Stimulated activated naive B cell treated with anti-CD40 and anti-IgM and Interleukin-4, amounts not matched to agents 10 μg/mL and 1 μg/mL and 100 μg/mL, for 72 hours (primary cell): ENCODE data around the gene KDM8.

Experiments
- ATAC-seq, 2 donors: fragments of 150-1000 bp; cut with Tn5 transposase; replicated peaks; 2 replicates each; pipeline ENCODE4 v1.10.0; 2021; ENCODE audit warnings: moderate library complexity in 1 of 2
- DNase-seq: peaks from one replicate; pipeline ENCODE4 v3.0.0; 2021
- H3K27ac Mint-ChIP-seq: one replicate; pipeline ENCODE4 v1.8.0; 2022; ENCODE audit warnings: mild to moderate bottlenecking, mixed read lengths
- H3K27me3 Mint-ChIP-seq, 2 donors: one replicate each; pipeline ENCODE4 v1.8.0; 2022; ENCODE audit warnings: mixed read lengths in 2 of 2
- H3K36me3 Mint-ChIP-seq, 2 donors: one replicate each; pipeline ENCODE4 v1.8.0; 2022; ENCODE audit warnings: mixed read lengths in 2 of 2, mild to moderate bottlenecking in 1 of 2
- H3K4me1 Mint-ChIP-seq, 2 donors: one replicate each; pipeline ENCODE4 v1.8.0; 2022; ENCODE audit warnings: mixed read lengths in 2 of 2, mild to moderate bottlenecking in 1 of 2
- H3K4me3 Mint-ChIP-seq, 2 donors: one replicate each; pipeline ENCODE4 v1.8.0; 2022; ENCODE audit warnings: mild to moderate bottlenecking in 2 of 2, mixed read lengths in 2 of 2, moderate library complexity in 1 of 2
- H3K9me3 Mint-ChIP-seq, 2 donors: one replicate each; pipeline ENCODE4 v1.8.0; 2022; ENCODE audit warnings: mixed read lengths in 2 of 2, mild to moderate bottlenecking in 1 of 2

Gene KDM8

GRCh38 chr16:27179500-27180072 is 23.7 kb upstream of the KDM8 start:
- Mint-ChIP-seq H3K9me3 (no peaks in the 10 kb centered on the region), H3K27me3 (no peaks in the 10 kb centered on the region), H3K4me1 (peaks cover 21 to 38% of the 10 kb centered on the region in 2 donors), H3K4me3 (peak overlapping the region; percentile 21 to 49), H3K27ac (peak overlapping the region; percentile 1), H3K36me3 (no peaks in the 10 kb centered on the region)
- peak; percentile 96 to 98 for ATAC-seq
- DNase-seq = peak; percentile 75

- DNase-seq = no peak
- Mint-ChIP-seq H3K9me3 (no peaks in the 10 kb centered on the region), H3K27ac (no peak overlapping the region), H3K4me3 (no peak overlapping the region), H3K36me3 (no peaks in the 10 kb centered on the region), H3K27me3 (no peaks in the 10 kb centered on the region), H3K4me1 (peaks cover 16 to 29% of the 10 kb centered on the region in 2 donors)
- no peak for ATAC-seq
Observed at GRCh38 chr16:27181019-27181790, 22.1 kb upstream of the KDM8 start.

GRCh38 chr16:27182906-27183405 is 20.4 kb upstream of the KDM8 start:
- Mint-ChIP-seq H3K27ac (no peak overlapping the region), H3K27me3 (no peaks in the 10 kb centered on the region), H3K4me1 (peaks cover 16 to 20% of the 10 kb centered on the region in 2 donors), H3K4me3 (no peak overlapping the region), H3K36me3 (no peaks in the 10 kb centered on the region), H3K9me3 (no peaks in the 10 kb centered on the region)
- ATAC-seq (no peak), DNase-seq (no peak)

GRCh38 chr16:27185776-27186130 is 17.6 kb upstream of the KDM8 start:
- H3K4me1 Mint-ChIP-seq = peaks cover 5 to 6% of the 10 kb centered on the region in 2 donors

GRCh38 chr16:27188633-27189032 is 14.7 kb upstream of the KDM8 start:
- DNase-seq (no peak), ATAC-seq (no peak)
- Mint-ChIP-seq H3K9me3 (no peaks in the 10 kb centered on the region), H3K36me3 (no peaks in the 10 kb centered on the region), H3K4me1 (peaks cover 3 to 6% of the 10 kb centered on the region in 2 donors), H3K27ac (no peak overlapping the region), H3K4me3 (no peak overlapping the region), H3K27me3 (peaks cover 0 to 5% of the 10 kb centered on the region in 2 donors)

More at GRCh38 chr16:27185776-27186130, 17.6 kb upstream of the KDM8 start:
- no peaks in the 10 kb centered on the region for H3K9me3 Mint-ChIP-seq
- H3K36me3 Mint-ChIP-seq = no peaks in the 10 kb centered on the region
- DNase-seq (no peak), ATAC-seq (no peak)
- peaks cover 0 to 5% of the 10 kb centered on the region in 2 donors for H3K27me3 Mint-ChIP-seq
- H3K27ac Mint-ChIP-seq = no peak overlapping the region
- no peak overlapping the region for H3K4me3 Mint-ChIP-seq

- no peak for DNase-seq
- H3K4me3 Mint-ChIP-seq = no peak overlapping the region
- H3K36me3 Mint-ChIP-seq = peaks cover under 1 to 2% of the 10 kb centered on the region in 2 donors
- H3K27me3 Mint-ChIP-seq = peaks cover 0 to 5% of the 10 kb centered on the region in 2 donors
- peak in 1 of 2 donors; percentile 16 for ATAC-seq
- peaks cover 3 to 6% of the 10 kb centered on the region in 2 donors for H3K4me1 Mint-ChIP-seq
- peaks cover under 1% of the 10 kb centered on the region in 2 donors for H3K9me3 Mint-ChIP-seq
- H3K27ac Mint-ChIP-seq = no peak overlapping the region
Observed at GRCh38 chr16:27189335-27189972, 13.9 kb upstream of the KDM8 start.

- peaks cover 0 to 5% of the 10 kb centered on the region in 2 donors for H3K27me3 Mint-ChIP-seq
- no peak for DNase-seq
- ATAC-seq = no peak
- H3K4me1 Mint-ChIP-seq = peaks cover 3 to 6% of the 10 kb centered on the region in 2 donors
- H3K4me3 Mint-ChIP-seq = no peak overlapping the region
- H3K9me3 Mint-ChIP-seq = peaks cover 7% of the 10 kb centered on the region in 2 donors
- H3K36me3 Mint-ChIP-seq = peaks cover 3 to 5% of the 10 kb centered on the region in 2 donors
- H3K27ac Mint-ChIP-seq = no peak overlapping the region
Observed at GRCh38 chr16:27190316-27190871, 12.9 kb upstream of the KDM8 start.

- H3K4me1 Mint-ChIP-seq = peaks cover 3 to 6% of the 10 kb centered on the region in 2 donors
- peaks cover 6 to 8% of the 10 kb centered on the region in 2 donors for H3K36me3 Mint-ChIP-seq
- DNase-seq (no peak), ATAC-seq (no peak)
- H3K9me3 Mint-ChIP-seq = peaks cover 7 to 9% of the 10 kb centered on the region in 2 donors
- no peak overlapping the region for H3K4me3 Mint-ChIP-seq
- H3K27me3 Mint-ChIP-seq = peaks cover 0 to 5% of the 10 kb centered on the region in 2 donors
- no peak overlapping the region for H3K27ac Mint-ChIP-seq
Observed at GRCh38 chr16:27191352-27191924, 11.9 kb upstream of the KDM8 start.

- Mint-ChIP-seq H3K27ac (no peak overlapping the region), H3K36me3 (peaks cover 6 to 8% of the 10 kb centered on the region in 2 donors), H3K4me3 (no peak overlapping the region), H3K27me3 (peaks cover 0 to 5% of the 10 kb centered on the region in 2 donors), H3K4me1 (peaks cover 9 to 21% of the 10 kb centered on the region in 2 donors), H3K9me3 (peaks cover 7 to 10% of the 10 kb centered on the region in 2 donors)
- ATAC-seq = no peak
- DNase-seq = no peak
Observed at GRCh38 chr16:27193300-27193990, 9.9 kb upstream of the KDM8 start.

GRCh38 chr16:27195076-27195741 is 8.1 kb upstream of the KDM8 start:
- H3K36me3 Mint-ChIP-seq = peaks cover 6 to 8% of the 10 kb centered on the region in 2 donors
- H3K4me3 Mint-ChIP-seq = no peak overlapping the region
- no peak overlapping the region for H3K27ac Mint-ChIP-seq
- H3K9me3 Mint-ChIP-seq = peaks cover 7 to 10% of the 10 kb centered on the region in 2 donors
- ATAC-seq (no peak), DNase-seq (no peak)
- H3K4me1 Mint-ChIP-seq = peaks cover 18 to 33% of the 10 kb centered on the region in 2 donors
- H3K27me3 Mint-ChIP-seq = no peaks in the 10 kb centered on the region

- Mint-ChIP-seq H3K4me1 (peaks cover 26 to 41% of the 10 kb centered on the region in 2 donors), H3K36me3 (peaks cover 6 to 8% of the 10 kb centered on the region in 2 donors), H3K27ac (peak overlapping the region; percentile 59), H3K4me3 (no peak overlapping the region), H3K9me3 (peaks cover 7 to 10% of the 10 kb centered on the region in 2 donors), H3K27me3 (no peaks in the 10 kb centered on the region)
- DNase-seq (no peak), ATAC-seq (no peak)
Observed at GRCh38 chr16:27195941-27196595, 7.3 kb upstream of the KDM8 start.

GRCh38 chr16:27197004-27197403 is 6.3 kb upstream of the KDM8 start:
- Mint-ChIP-seq H3K36me3 (peaks cover 6 to 8% of the 10 kb centered on the region in 2 donors), H3K27ac (no peak overlapping the region), H3K4me3 (no peak overlapping the region), H3K9me3 (peaks cover 7 to 10% of the 10 kb centered on the region in 2 donors), H3K27me3 (no peaks in the 10 kb centered on the region), H3K4me1 (peaks cover 30 to 48% of the 10 kb centered on the region in 2 donors)
- DNase-seq (no peak), ATAC-seq (no peak)
